GM18505 (cell line): ENCODE data around the gene MYO10.
A peak's percentile ranks its signal among the peaks of the same experiment; 100 is the strongest.

Experiments used
- ATAC-seq: cut with Tn5 transposase; IDR thresholded peaks from one replicate; pipeline ENCODE4 v1.9.1; 2021; ENCODE audit not compliant: unreplicated experiment
- POLR2A ChIP-seq: IDR thresholded peaks from 4 replicates; pipeline ENCODE4 v1.6.1; 2011; ENCODE audit warnings: borderline replicate concordance; ENCODE audit not compliant: insufficient read depth, insufficient read length; ENCODE audit errors: extremely low read depth

The MYO10 gene

GRCh38 chr5:16791036-16791705, 144.9 kb downstream of the MYO10 start:
- ATAC-seq, result no peak
- TF ChIP-seq POLR2A, result no peak

- ATAC-seq, result no peak
- no peak for TF ChIP-seq POLR2A
Measured at GRCh38 chr5:16788957-16789356, 147.1 kb downstream of the MYO10 start.

DNA sequence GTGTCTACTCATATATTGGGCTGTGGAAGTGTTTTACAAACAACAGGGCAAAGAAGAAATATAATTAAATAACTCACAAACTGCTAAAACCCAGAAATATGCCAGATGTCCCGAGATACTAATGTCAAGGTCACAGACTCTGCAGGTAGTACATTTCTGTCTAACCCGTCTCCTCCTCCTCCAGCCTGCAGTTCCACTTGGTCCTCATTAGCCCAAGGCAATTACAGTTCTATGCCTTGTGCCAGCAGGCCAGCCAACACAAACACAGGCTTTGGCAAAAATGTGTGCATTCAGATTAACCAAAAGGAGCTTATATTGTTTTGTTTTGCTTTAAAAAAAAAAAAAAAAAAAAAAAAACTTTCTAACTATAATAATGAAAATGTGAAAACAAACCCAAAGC, 148.8 kb downstream of the MYO10 start:
- no peak for ATAC-seq

GRCh38 chr5:16784843-16785791, 151.0 kb downstream of the MYO10 start:
- no peak for TF ChIP-seq POLR2A
- peak; percentile 97 for ATAC-seq

More for the DNA sequence above, 148.8 kb downstream of the MYO10 start:
- TF ChIP-seq POLR2A, result no peak

GRCh38 chr5:16784088-16784487, 152.0 kb downstream of the MYO10 start:
- no peak for TF ChIP-seq POLR2A
- ATAC-seq, result no peak

GRCh38 chr5:16781828-16782626, 154.1 kb downstream of the MYO10 start:
- TF ChIP-seq POLR2A, result no peak
- no peak for ATAC-seq

DNA sequence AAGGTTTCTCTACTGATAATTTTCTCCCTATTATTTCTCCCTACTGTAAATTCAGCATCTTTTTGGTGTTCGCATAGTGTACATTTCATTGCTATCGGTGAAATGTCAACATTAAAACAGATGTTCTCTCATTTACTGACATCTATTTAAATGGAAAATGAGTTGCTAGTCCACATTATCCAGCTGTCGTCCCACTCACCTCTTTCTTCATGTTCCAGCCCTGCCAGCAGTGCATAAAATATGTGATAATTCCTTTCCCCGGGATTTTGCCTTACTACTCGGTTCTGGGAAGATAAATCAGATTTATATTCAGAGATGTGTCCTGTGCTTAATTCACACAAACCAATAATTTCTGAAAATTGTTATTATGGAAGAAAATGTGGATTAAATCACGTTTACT, 155.8 kb downstream of the MYO10 start:
- TF ChIP-seq POLR2A, result no peak
- ATAC-seq, result no peak

- no peak for TF ChIP-seq POLR2A
- ATAC-seq, result no peak
Measured at GRCh38 chr5:16777432-16777831, 158.7 kb downstream of the MYO10 start.

DNA sequence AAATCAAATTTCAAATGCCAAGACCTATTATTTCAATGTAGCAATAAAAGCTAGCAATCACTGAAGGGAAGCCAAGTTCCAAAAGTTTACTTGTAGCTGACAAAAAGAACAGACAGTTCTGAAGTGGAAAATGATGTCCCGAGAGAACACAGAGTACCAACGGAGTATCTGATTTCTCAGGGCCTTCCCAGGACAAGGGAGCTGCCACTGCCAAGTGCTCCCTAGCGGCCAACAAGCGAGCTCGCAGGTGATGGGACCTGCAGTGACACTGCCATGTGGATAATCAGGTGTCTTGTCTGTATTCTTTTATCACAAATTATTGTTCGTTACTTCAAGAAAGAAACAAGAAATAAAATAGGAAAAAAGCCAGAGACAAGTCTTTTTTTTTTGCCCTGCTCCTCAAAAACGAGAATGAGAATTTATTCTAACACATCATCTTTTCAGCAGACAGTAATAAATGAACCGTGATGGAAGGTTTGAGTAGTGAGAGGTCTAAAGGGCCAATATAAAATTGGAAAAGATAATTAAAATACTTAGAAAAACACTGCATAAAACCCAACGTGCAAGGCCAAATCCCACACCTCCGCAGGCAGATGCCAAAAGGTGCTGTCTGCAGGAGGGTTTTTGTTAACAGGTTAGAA, 159.4 kb downstream of the MYO10 start:
- no peak for TF ChIP-seq POLR2A
- no peak for ATAC-seq

GRCh38 chr5:16774806-16775205, 161.3 kb downstream of the MYO10 start:
- ATAC-seq, result no peak
- no peak for TF ChIP-seq POLR2A

- TF ChIP-seq POLR2A, result no peak
- ATAC-seq, result no peak
Measured at GRCh38 chr5:16773991-16774390, 162.1 kb downstream of the MYO10 start.

DNA sequence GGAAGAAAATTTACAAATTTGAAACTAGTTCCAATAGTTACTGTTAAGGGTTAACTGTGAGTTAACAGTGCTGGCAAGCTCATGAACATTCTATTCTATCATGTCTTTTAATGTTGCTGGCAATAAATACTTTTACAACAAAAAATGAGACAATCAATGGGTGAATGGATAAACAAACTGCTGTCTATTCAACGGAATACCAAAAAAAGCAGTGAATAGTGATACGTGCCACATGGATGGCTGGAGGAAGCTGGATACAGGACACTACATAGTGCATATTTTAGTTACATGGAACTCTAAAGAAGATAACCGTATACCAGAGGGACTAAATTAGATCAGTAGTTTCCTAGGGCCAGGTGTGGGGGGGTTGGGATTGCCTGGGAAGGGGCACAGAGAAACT, 163.5 kb downstream of the MYO10 start:
- no peak for TF ChIP-seq POLR2A
- ATAC-seq, result no peak

DNA sequence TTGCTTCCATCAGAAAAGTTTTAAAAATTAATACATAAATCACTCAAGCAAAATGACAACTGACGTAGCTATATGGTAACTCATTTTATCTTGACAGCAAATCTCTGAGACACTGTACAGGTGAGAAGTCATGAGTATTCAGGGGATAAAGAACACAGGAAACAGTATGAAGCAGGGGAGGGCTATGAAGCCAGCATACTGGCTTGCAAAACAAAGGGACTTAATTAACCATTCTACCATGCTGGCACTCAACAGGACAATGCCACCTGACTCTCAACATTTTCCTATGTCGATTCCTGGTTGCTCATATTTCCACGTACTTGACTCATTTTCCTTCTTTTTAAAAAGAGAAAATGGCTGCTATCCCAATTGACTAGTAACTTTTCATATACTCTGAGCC, 167.9 kb downstream of the MYO10 start:
- no peak for TF ChIP-seq POLR2A
- no peak for ATAC-seq
